Measurements from ENCODE around the gene MADCAM1. TPM values are rescaled to one million over a fixed set of nuclear protein-coding genes. Genes with fewer than 3 reads are reported as not detected.
"Not testable (repeated sequence)": the region's sequence is repeated elsewhere in the genome, so short reads cannot be mapped to it uniquely, and the experiment has no call there.

The MADCAM1 gene
- total and polyA plus RNA-seq, 10 donors: 3.0 to 33.6 (median 5.6) TPM

DNA sequence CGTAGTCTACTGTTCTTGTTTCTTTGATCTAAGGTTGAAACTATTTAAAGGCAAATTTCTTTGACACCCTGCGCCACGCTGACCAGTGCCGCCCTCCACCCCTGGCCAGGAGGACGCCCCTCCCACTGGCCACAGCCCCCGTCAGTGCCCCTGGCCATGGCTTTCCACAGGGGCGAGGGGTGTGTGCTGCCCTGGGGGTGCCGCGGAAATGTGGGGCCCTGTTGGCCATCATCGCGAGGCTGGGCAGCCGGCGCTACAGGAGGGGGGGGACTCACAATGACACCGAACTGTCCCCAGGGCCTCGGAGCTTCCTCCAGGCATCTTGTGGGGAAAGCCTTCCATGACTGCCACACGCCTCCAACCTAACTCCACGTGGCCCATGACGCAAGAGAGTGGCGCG is 46.4 kb upstream of the MADCAM1 start:
- Histone ChIP-seq H3K27me3 (replicated peaks in 1 of 7) (no peaks in the 10 kb centered on the region), H3K36me3 (no peaks in the 10 kb centered on the region), H3K4me3 (no peak overlapping the region), H3K4me1 (peaks cover 0 to 17% (median 7%) of the 10 kb centered on the region in 6 donors), H3K9me3 (peaks cover 0 to 17% (median 2%) of the 10 kb centered on the region in 8 donors), H3K27ac (no peak overlapping the region)
- no peak for DNase-seq
- 91 to 99% (median 94%) methylated on average over 16 to 20 of the region's 20 CpGs for WGBS, 5 donors
- intact Hi-C loops (cut with DNase I; ENCODE audit: low total_unique reads): no loop called here
- TF ChIP-seq, protein P1, sequence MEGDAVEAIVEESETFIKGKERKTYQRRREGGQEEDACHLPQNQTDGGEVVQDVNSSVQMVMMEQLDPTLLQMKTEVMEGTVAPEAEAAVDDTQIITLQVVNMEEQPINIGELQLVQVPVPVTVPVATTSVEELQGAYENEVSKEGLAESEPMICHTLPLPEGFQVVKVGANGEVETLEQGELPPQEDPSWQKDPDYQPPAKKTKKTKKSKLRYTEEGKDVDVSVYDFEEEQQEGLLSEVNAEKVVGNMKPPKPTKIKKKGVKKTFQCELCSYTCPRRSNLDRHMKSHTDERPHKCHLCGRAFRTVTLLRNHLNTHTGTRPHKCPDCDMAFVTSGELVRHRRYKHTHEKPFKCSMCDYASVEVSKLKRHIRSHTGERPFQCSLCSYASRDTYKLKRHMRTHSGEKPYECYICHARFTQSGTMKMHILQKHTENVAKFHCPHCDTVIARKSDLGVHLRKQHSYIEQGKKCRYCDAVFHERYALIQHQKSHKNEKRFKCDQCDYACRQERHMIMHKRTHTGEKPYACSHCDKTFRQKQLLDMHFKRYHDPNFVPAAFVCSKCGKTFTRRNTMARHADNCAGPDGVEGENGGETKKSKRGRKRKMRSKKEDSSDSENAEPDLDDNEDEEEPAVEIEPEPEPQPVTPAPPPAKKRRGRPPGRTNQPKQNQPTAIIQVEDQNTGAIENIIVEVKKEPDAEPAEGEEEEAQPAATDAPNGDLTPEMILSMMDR (IDR thresholded peaks at IDR 0.05 in 8 of 11, conservative IDR thresholded peaks at IDR 0.05 in 3 of 11): no peak
- TF ChIP-seq POLR2AphosphoS5 (IDR thresholded peaks at IDR 0.05): no peak
- TF ChIP-seq POLR2A (IDR thresholded peaks at IDR 0.05): no peak

DNA sequence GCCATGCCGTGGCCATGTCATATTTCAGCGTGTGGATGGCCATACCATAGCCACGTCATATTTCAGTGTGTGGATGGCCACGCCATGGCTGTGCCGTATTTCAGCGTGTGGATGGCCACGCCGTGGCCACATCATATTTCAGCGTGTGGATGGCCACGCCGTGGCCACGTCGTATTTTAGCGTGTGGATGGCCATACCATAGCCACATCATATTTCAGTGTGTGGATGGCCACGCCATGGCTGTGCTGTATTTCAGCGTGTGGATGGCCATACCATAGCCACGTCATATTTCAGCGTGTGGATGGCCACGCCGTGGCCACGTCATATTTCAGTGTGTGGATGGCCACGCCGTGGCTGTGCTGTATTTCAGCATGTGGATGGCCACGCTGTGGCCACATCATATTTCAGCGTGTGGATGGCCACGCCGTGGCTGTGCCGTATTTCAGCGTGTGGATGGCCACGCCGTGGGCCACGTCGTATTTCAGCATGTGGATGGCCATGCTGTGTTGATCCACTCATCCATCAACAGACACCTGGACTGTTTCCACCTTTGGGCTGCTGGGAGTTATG is 45.3 kb upstream of the MADCAM1 start:
- 93 to 98% (median 97%) methylated on average over 33 of the region's 33 CpGs for WGBS, 5 donors

GRCh38 chr19:452829-453228 is 43.5 kb upstream of the MADCAM1 start:
- no peak overlapping the region for H3K4me3 ChIP-seq

More for the DNA sequence above, 45.3 kb upstream of the MADCAM1 start:
- H3K27ac ChIP-seq; intact Hi-C loops (cut with DNase I; ENCODE audit: low total_unique reads); H3K27me3 ChIP-seq (replicated peaks in 1 of 7); DNase-seq; H3K4me3 ChIP-seq; H3K36me3 ChIP-seq: not testable (repeated sequence)
- Histone ChIP-seq H3K9me3 (peaks cover 0 to 17% (median 2%) of the 10 kb centered on the region in 8 donors), H3K4me1 (peaks cover 0 to 17% (median 7%) of the 10 kb centered on the region in 6 donors)

GRCh38 chr19:453606-454005 is 42.7 kb upstream of the MADCAM1 start:
- no peak for DNase-seq
- TF ChIP-seq POLR2AphosphoS5 (IDR thresholded peaks at IDR 0.05): no peak
- TF ChIP-seq POLR2A (IDR thresholded peaks at IDR 0.05): no peak
- TF ChIP-seq, protein P1 (IDR thresholded peaks at IDR 0.05 in 8 of 11, conservative IDR thresholded peaks at IDR 0.05 in 3 of 11): no peak
- Histone ChIP-seq H3K4me3 (no peak overlapping the region), H3K27ac (no peak overlapping the region), H3K36me3 (no peaks in the 10 kb centered on the region), H3K27me3 (replicated peaks in 1 of 7) (peaks cover 0 to under 1% (median 0%) of the 10 kb centered on the region in 7 donors), H3K9me3 (peaks cover 0 to 17% (median 2%) of the 10 kb centered on the region in 8 donors), H3K4me1 (peaks cover 0 to 1% (median 0%) of the 10 kb centered on the region in 6 donors)
- WGBS, 5 donors: 86 to 93% (median 89%) methylated on average over 22 of the region's 22 CpGs
- intact Hi-C loops (cut with DNase I; ENCODE audit: low total_unique reads): no loop called here

More at GRCh38 chr19:452829-453228, 43.5 kb upstream of the MADCAM1 start:
- peaks cover 0 to 17% (median 2%) of the 10 kb centered on the region in 8 donors for H3K9me3 ChIP-seq
- 87 to 94% (median 92%) methylated on average over 15 to 16 of the region's 16 CpGs for WGBS, 5 donors
- H3K4me1 ChIP-seq: peaks cover 0 to 7% (median 5%) of the 10 kb centered on the region in 6 donors
- no peak overlapping the region for H3K27ac ChIP-seq
- intact Hi-C loops (cut with DNase I; ENCODE audit: low total_unique reads): no loop called here
- TF ChIP-seq POLR2AphosphoS5 (IDR thresholded peaks at IDR 0.05) (no peak), POLR2A (IDR thresholded peaks at IDR 0.05) (no peak)
- TF ChIP-seq, protein P1 (IDR thresholded peaks at IDR 0.05 in 8 of 11, conservative IDR thresholded peaks at IDR 0.05 in 3 of 11): no peak
- no peaks in the 10 kb centered on the region for H3K27me3 ChIP-seq (replicated peaks in 1 of 7)
- no peaks in the 10 kb centered on the region for H3K36me3 ChIP-seq
- DNase-seq: no peak

Data from spleen (tissue), 11 donors.